MM.1S (cell line): ENCODE data around the gene SMPD3.

Experiments used
- DNase-seq: peaks from one replicate; pipeline ENCODE4 v3.0.0-alpha.2; 2015
- H2AFZ ChIP-seq: fragments of 300-600 bp; sonication (generic); 2 replicates; pipeline ENCODE4 v1.6.0; 2016; ENCODE audit warnings: antibody characterized with exemption, low read length
- H3F3A ChIP-seq: fragments of 300-600 bp; sonication (generic); 2 replicates; pipeline ENCODE4 v1.6.1; 2016; ENCODE audit warnings: mild to moderate bottlenecking, antibody characterized with exemption, low read length, moderate library complexity, mixed read lengths; ENCODE audit not compliant: insufficient read depth
- H3K27ac ChIP-seq: fragments of 300-600 bp; sonication (generic); 2 replicates; pipeline ENCODE4 v1.5.1; 2016; ENCODE audit warnings: mild to moderate bottlenecking, low read length
- H3K27me3 ChIP-seq: fragments of 300-600 bp; sonication (generic); replicated peaks from 2 replicates; pipeline ENCODE4 v1.6.0; 2016; ENCODE audit warnings: low read length; ENCODE audit not compliant: insufficient read depth
- H3K36me3 ChIP-seq: fragments of 300-600 bp; sonication (generic); replicated peaks from 2 replicates; pipeline ENCODE4 v1.6.1; 2016; ENCODE audit warnings: mild to moderate bottlenecking, low read length, mixed read lengths; ENCODE audit not compliant: insufficient read depth
- H3K4me1 ChIP-seq: fragments of 300-600 bp; sonication (generic); 2 replicates; pipeline ENCODE4 v1.6.1; 2016; ENCODE audit warnings: low read length, mixed read lengths
- H3K4me2 ChIP-seq: fragments of 300-600 bp; sonication (generic); 2 replicates; pipeline ENCODE4 v1.6.0; 2016; ENCODE audit warnings: low read depth, low read length
- H3K4me3 ChIP-seq: fragments of 300-600 bp; sonication (generic); 2 replicates; pipeline ENCODE4 v1.5.1; 2016; ENCODE audit warnings: low read length, mixed read lengths
- H3K79me2 ChIP-seq: fragments of 300-600 bp; sonication (generic); 2 replicates; pipeline ENCODE4 v1.6.1; 2016; ENCODE audit warnings: mixed run types, low read length, mixed read lengths
- H3K9ac ChIP-seq: fragments of 300-600 bp; sonication (generic); 2 replicates; pipeline ENCODE4 v1.6.1; 2016; ENCODE audit warnings: low read length, mixed read lengths
- H3K9me2 ChIP-seq: fragments of 300-600 bp; sonication (generic); replicated peaks from 2 replicates; pipeline ENCODE4 v1.6.1; 2016; ENCODE audit warnings: mild to moderate bottlenecking, low read length, mixed read lengths; ENCODE audit not compliant: insufficient read depth
- H3K9me3 ChIP-seq: fragments of 300-600 bp; sonication (generic); replicated peaks from 2 replicates; pipeline ENCODE4 v1.6.1; 2016; ENCODE audit warnings: mild to moderate bottlenecking, low read length, mixed read lengths; ENCODE audit not compliant: insufficient read depth
- H4K20me1 ChIP-seq: fragments of 300-600 bp; sonication (generic); 2 replicates; pipeline ENCODE4 v1.6.1; 2016; ENCODE audit warnings: mild to moderate bottlenecking, low read length, moderate library complexity, mixed read lengths; ENCODE audit not compliant: insufficient read depth
- CTCF ChIP-seq: fragments of 300-600 bp; sonication (generic); IDR thresholded peaks from 2 replicates; pipeline ENCODE4 v1.5.1; 2016; ENCODE audit warnings: antibody characterized with exemption, low read length, mixed read lengths
- EZH2 ChIP-seq: fragments of 300-600 bp; sonication (generic); optimal IDR thresholded peaks from 2 replicates; pipeline ENCODE3; 2017; ENCODE audit warnings: low read depth, mild to moderate bottlenecking, antibody characterized with exemption, low read length, mixed read lengths
- EZH2phosphoT487 ChIP-seq: fragments of 300-600 bp; sonication (generic); IDR thresholded peaks from 2 replicates; pipeline ENCODE4 v1.6.1; 2018; ENCODE audit warnings: antibody characterized with exemption, low read length

The SMPD3 gene

GRCh38 chr16:68472581-68472980 is 24.3 kb upstream of the SMPD3 start:
- TF ChIP-seq EZH2: no peak
- TF ChIP-seq EZH2phosphoT487: no peak
- TF ChIP-seq CTCF: no peak
- H3K27ac ChIP-seq: no peak overlapping the region
- H3K79me2 ChIP-seq: no peaks in the 10 kb centered on the region
- H2AFZ ChIP-seq: no peak overlapping the region
- H3K9me2 ChIP-seq: no peaks in the 10 kb centered on the region
- no peak overlapping the region for H3K9ac ChIP-seq
- H4K20me1 ChIP-seq: no peaks in the 10 kb centered on the region
- H3K4me3 ChIP-seq: no peak overlapping the region
- peaks cover 46% of the 10 kb centered on the region for H3K4me1 ChIP-seq
- H3K36me3 ChIP-seq: no peaks in the 10 kb centered on the region
- no peaks in the 10 kb centered on the region for H3K27me3 ChIP-seq
- no peaks in the 10 kb centered on the region for H3K9me3 ChIP-seq
- H3K4me2 ChIP-seq: no peak overlapping the region
- peaks cover 31% of the 10 kb centered on the region for H3F3A ChIP-seq
- DNase-seq: no peak

- peaks cover 47% of the 10 kb centered on the region for H3K4me1 ChIP-seq
- H3K9me2 ChIP-seq: no peaks in the 10 kb centered on the region
- peak overlapping the region; percentile 67 for H3K4me3 ChIP-seq
- no peaks in the 10 kb centered on the region for H3K79me2 ChIP-seq
- H3K27me3 ChIP-seq: no peaks in the 10 kb centered on the region
- peak overlapping the region; percentile 90 for H3K9ac ChIP-seq
- peak overlapping the region; percentile 98 for H3K4me2 ChIP-seq
- H2AFZ ChIP-seq: peak overlapping the region; percentile 38
- no peaks in the 10 kb centered on the region for H3K9me3 ChIP-seq
- H4K20me1 ChIP-seq: no peaks in the 10 kb centered on the region
- H3K36me3 ChIP-seq: no peaks in the 10 kb centered on the region
- peak overlapping the region; percentile 100 for H3K27ac ChIP-seq
- TF ChIP-seq CTCF (no peak), EZH2phosphoT487 (no peak), EZH2 (no peak)
- H3F3A ChIP-seq: peaks cover 31% of the 10 kb centered on the region
- peak; percentile 85 for DNase-seq
These were observed 22.3 kb upstream of the SMPD3 start for GRCh38 chr16:68470461-68471150.

- peak overlapping the region; percentile 67 for H3K4me3 ChIP-seq
- peak overlapping the region; percentile 90 for H3K9ac ChIP-seq
- peak; percentile 69 for DNase-seq
- H3K9me3 ChIP-seq: no peaks in the 10 kb centered on the region
- no peaks in the 10 kb centered on the region for H3K79me2 ChIP-seq
- H4K20me1 ChIP-seq: no peaks in the 10 kb centered on the region
- TF ChIP-seq EZH2phosphoT487 (no peak), EZH2 (no peak), CTCF (no peak)
- H3K27ac ChIP-seq: peak overlapping the region; percentile 100
- H3K36me3 ChIP-seq: no peaks in the 10 kb centered on the region
- H3K4me1 ChIP-seq: peaks cover 47% of the 10 kb centered on the region
- H3K4me2 ChIP-seq: peak overlapping the region; percentile 98
- H3F3A ChIP-seq: peaks cover 31% of the 10 kb centered on the region
- H3K9me2 ChIP-seq: no peaks in the 10 kb centered on the region
- H3K27me3 ChIP-seq: no peaks in the 10 kb centered on the region
- peak overlapping the region; percentile 38 for H2AFZ ChIP-seq
These were observed 21.6 kb upstream of the SMPD3 start for GRCh38 chr16:68469796-68470460.
